Left kidney (tissue), 2 donors: ENCODE results near the gene GDAP2. TPM values are rescaled to one million over a fixed set of nuclear protein-coding genes. Genes with fewer than 3 reads are reported as not detected.
A peak's percentile ranks its signal among the peaks of the same experiment; 100 is the strongest.
"Not testable (repeated sequence)": the region's sequence is repeated elsewhere in the genome, so short reads cannot be mapped to it uniquely, and the experiment has no call there.

Source experiments
- DNase-seq: peaks from one replicate; pipeline ENCODE4 v3.0.0-alpha.2; 2013
- polyA plus RNA-seq: library from polyadenylated mRNA; unstranded; fragments of 120-200 nt; gene quantifications from one replicate; pipeline ENCODE4 v1.2.1, GENCODE V29; 2013; ENCODE audit not compliant: insufficient read length

The GDAP2 gene
- polyA plus RNA-seq, 1 donor = 19.6 TPM

DNA sequence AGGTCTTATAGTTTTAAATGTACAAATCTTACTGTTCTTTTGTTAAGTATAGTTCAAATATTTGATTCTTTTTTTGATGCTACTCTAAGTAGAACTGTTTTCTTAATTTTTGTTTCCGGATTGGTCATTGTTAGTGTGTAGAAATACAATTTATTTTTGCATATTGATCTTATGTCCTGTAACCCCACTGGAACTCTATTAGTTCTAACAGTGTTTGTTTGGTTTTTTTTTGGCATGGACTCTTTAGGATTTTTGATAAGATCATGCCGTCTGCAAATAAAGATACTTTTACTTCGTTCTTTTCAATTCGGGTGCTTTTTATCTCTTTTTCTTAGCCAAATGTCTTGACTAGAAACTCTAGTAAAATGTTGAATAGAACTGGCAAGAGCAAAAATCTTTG, 26.5 kb downstream of the GDAP2 start:
- DNase-seq = no peak

DNA sequence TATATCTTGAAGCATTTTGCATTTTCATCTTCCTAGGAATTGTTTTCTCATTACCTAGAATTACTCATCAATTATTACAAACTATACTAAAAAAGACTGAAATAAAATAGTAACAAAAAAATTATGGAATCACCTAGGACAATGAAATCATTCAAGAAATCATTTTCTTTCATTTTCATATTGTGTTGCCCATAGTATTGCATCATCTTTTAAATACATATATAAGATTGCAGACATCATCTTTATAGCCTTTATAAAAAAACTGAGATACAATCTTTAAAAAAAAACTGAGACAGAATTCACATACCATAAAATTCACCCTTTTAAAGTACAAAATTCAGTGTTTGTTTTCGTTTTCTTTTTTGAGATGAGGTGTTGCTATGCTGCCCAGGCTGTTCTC, 29.6 kb downstream of the GDAP2 start:
- DNase-seq = no peak

DNA sequence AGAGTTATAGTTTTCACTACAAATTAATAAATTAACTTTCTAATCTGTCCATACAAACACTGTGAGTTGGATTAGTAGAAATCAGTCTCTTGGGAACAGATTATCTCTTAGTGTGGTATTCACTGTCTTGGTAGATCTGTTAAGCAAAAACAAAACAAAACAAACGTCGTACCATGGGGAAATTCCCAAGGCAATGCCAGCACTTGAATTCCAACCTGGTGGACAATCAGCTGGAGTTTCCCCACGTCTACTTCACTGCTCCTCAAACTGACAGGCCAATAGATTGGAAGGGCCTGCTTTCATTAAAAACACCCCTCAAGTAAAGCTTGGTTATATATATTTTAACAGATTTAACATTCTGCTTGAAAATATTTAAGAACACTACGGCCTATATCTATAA, 31.9 kb downstream of the GDAP2 start:
- no peak for DNase-seq

DNA sequence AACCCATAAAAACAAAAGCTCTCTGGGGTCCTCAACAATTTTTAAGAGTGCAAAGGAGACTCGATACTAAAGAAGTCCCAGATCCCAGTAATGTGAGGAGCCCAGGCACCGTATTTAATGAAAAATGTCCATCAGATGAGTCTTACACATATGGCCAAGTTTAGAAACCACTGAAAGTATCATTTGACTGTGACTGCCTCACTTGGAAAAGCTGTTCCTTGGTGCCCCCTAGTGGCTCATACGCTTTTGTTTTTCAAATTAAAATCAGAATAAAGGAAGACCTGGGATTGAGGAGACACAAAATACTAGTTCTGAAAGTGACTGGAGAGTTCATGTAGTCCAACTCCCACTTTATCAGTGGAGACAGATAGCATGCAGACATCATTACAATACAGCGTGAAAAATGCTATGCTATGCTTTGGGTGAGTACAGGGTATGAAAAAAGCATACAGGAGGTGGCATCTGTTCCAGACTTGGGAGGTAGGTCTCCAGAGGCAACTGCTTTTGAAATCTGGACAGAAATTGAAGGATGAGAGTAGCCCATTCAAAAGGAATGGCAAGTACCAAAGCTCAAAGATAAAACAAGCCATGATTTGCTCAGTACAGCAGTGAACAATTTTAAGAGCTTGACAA, 33.8 kb downstream of the GDAP2 start:
- peak; percentile 70 for DNase-seq

DNA sequence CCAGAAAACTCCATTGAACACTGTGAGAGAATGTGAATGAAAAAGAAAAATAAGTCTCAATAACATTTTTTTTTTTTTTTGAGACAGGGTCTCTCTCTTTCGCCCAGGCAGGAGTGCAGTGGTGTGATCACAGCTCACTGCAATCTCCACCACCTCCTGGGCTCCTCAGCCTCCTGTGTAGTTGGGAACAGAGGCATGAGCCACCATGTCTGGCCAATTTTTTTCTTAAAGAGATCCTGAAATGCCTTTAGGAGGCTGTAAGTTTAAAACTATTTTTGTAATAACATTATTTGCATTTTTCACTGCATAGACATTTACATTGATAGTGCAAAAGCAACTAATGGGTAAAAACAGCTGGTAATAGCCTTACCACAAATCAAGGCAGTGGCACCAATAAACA, 35.3 kb downstream of the GDAP2 start:
- no peak for DNase-seq

DNA sequence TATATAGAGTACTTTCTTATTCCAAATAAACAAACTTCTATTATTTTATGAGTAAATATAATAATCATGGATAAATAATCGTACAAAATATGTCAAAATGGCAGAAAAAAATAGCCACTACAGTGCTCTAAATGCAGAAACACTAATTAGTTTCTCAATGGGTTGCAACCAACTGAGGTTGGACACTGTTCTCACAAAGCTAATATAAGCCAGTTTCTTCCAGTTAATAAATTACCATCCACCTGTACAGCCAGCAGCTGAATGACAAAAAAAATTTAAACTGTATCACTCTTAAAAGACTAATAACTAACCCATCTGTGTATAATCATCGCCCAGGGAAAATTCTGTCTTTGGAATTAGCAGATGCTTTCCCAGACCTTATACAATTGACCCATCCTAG, 36.9 kb downstream of the GDAP2 start:
- no peak for DNase-seq

DNA sequence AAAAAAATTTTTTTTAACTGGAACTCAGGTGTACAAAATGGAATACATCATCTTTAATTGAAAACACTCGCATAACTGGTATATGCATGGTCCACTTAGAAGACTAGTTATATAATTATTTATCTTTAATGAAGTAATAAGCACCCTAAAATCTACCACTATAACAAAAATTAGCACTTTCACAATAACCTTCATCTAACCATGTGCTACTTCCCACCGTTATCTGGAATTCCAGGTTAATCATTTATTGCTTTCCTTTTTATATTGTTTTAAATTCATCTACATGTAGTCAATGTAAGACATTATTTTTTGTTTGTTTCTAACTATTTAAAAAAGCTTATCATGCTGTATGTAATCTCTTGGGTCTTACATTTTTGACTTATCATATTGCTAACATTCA, 39.0 kb downstream of the GDAP2 start:
- no peak for DNase-seq

DNA sequence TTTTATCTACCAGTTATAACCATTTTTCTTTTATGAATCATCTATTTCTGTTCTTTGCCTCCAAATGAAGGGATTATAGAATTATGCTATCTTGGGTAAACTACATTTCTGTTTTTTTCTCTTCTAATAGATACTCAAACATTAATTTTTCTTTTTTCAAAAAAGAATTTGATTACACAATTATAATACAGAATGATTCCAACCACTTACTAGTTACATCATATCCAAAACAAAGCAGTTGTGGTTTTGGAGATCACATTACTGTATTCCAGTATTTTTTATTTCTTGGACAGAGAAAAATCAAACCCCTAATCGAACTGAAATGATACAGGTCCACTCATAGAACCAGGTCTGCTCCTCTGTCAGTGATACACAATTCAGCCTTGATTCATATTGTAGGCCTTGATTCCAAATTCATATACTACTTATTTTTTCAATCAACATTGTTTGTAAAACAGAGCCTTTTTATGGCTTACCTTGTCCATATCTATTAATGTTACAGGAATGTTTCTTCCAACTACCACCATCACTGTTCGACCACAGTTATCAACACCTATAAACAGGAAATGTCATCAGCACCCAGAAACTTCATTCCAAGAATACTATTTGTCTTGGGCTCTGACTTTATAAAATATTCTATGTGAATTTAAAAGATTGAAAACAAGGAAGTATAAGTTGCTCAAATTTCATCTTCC, 43.2 kb downstream of the GDAP2 start:
- DNase-seq = no peak

DNA sequence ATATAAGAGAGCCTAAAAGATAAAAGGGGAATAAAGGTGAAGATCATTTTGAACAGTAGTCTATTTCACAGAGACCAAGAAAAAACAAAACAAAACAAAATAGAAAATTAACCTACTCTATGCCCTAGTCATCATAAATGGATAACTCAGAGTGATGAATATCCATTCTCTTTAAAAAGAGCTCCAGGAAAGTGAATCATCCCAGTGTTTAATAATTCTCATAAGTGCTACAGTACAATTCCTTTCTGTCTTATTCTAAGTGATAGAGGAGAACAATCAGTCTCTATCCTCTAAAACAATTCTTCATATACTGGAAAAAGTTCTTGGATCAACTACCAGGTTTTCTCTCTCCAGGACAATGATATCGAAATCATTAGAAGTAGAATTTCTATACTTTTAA, 45.8 kb downstream of the GDAP2 start:
- no peak for DNase-seq

DNA sequence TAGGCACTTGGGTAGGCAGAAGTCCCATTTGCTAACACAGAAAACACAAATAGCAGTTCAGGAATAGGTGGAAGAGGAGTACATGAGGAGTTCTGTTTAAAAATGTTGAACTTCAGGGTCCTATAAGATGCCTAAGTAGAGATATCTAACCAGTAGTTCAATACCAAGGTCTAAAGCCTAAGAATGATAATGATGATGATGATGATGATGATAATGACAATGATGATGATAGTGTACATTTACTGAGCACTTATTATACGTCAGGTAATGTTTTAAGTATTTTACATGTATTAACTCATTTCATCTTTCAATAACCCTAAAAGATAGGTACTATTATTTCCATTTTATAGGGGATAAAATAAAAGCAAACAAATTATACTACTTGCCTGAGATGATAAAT, 50.1 kb downstream of the GDAP2 start:
- DNase-seq = no peak

DNA sequence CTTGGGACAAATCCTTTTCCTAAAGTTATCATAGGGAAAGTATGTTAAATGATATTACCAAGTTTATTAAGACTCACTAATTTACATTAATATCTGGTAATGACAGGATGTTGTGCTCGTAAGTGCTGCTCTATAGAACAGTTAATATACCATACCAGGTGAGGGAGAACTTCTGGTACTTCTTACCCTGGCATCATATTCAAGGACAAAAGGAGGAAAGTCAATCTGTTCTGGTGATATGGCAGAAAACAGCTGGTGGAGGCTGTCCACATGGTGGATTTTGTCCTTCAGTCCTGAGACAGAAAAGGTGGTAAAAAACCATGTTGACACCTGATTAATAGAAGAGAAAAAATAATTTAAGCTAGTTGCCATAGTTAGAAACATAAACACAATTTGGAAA, 51.6 kb downstream of the GDAP2 start:
- no peak for DNase-seq

DNA sequence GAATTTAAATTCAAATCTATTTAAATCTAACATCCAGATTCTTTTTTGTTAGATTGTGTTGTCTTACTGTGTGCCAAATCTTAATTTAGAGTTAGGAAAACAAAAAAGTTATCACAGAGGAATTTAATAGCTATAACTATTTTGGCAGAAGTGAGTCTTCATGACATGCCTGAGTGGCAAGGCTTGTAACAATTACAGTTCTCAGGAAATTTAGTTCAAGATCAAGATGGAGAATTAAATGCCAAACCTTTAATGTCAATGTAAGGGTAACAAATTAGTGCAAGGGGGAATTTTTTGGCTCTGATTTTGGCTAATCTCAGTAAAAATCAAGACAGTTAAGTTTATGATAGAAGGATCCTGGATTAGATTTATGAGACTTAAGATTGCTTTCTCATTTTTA, 58.4 kb downstream of the GDAP2 start:
- no peak for DNase-seq

DNA sequence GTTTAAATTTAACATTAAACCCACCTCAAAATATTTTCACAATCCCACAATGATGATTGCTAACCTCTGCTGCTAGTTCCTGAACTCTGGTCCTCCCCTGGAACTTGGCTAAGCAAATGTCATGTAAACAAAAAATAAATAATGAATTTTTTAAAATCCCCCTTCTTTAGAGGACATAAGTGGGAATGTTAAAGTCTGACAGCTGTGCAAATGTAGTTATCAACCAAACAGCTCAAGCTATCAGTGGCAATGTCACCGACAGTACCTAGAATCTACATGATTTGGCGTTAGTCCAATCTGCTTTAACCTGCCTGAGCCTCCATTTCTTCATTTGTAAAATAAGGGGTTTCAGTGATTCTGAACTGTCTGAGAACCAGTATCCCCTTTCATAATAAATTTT, 67.7 kb downstream of the GDAP2 start:
- no peak for DNase-seq

DNA sequence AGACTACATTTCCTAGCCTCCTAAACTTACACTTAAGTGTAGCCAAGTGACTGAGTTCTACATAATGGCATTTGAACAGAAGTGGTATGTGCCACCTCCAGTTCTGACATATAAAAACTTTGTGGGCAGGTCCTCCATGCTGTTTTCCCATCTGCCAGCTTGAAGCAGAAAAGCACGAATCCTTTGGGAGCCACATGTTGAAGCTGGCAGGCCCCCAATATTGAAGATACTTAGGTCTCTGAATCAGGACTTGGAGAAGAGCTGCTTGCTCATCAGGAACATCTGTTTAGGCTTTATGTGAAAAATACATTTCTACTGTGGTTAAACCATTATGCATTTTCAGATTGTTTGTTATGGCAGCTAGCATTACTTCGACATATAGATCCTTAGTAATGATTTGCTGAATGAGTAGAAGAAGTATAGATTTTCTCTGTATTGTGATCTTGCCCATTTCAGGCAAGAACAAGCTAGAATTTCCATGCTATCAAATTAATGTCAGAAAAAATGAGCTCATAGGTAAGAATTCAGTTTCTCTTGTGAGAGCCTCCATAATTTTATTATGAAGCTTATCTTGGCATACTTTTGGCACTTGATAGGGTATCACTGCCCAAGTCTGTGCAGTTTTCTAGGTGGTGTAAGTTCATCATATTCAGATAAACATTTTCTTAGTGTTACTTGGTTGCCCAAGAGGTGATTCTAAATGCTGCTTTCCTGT, 68.4 kb downstream of the GDAP2 start:
- DNase-seq = no peak

DNA sequence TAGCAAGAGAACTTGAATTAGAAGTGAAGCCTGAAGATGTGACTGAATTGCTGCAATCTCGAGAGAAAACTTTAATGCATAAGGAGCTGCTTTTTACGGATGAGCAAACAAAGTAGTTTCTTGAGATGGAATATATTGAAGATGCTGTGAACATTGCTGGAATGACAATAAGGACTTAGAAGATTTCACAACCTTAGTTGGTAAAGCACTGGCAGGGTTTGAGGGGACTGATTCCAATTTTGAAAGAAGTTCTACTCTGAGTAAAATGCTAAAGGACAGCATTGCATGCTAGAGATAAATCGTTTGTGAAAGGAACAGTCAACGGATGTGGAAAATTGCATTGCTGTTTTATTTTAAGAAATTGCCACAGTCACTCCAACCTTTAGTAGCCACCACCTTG, 69.5 kb downstream of the GDAP2 start:
- no peak for DNase-seq

DNA sequence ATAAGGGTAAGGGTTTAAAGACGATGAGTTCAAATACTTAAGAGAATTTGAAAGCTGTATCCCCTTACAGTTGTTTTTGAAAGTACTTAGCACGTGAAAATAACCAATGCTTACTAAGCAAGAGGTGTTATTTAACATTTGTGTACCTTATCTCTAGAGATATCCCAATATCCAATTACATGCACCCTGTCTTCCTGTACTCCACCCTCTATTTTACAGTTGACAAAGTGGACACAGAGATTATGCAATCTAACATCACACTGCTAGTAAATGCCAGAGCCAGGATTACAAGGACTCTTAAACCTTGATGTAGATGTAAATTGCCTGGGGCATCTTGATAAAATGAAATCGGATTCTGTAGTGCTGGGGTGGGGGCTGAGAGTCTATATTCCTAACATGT, 72.0 kb downstream of the GDAP2 start:
- no peak for DNase-seq

DNA sequence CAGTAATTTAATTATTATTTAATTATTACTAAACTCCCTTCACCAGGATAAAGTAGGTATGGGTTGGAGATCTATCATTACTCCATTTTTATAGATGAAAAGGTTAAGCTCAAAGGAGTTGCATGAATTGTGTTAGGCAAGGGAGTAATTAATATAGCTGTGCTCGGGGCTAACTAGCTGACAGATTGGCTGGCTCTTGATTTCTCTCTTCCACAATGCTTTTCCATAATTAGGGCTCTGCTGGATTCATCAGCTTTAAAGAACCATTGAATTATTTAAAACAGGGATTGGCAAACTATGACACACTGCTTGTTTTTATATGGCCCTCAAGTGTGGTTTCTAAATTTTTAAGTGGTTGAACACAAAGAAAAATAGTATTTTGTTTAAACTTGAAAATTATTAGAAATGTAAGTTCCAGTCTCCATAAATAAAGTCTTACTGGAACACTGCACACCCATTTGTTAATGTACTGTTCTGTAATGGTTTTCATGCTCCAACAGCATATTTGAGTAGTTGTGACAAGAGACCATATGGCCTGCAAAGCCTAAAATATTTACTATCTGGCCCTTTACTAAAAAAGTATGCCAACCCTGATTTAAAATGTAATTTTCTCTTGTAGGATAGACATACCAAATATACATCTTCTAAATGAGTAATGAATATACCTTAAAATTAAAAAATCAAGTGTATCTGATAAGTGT, 76.4 kb downstream of the GDAP2 start:
- DNase-seq = no peak

DNA sequence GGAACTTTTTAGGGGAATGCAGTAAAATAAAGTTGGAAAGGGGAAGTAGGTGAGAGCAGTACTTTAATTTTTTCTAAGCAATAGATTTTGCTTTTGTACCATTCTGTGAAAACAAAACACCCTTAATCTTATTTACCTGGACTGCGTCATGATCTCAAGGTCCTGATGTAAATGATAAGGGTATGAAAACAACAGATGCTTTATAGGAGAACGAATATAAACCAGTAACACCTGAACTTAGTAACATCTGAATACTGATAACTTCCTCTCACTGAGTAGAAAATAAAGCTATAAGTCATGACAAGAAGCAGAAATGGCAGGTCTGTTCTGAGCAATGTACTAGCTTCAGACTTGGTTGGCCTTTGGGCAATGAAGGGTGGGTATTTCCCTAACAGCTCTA, 77.7 kb downstream of the GDAP2 start:
- no peak for DNase-seq

DNA sequence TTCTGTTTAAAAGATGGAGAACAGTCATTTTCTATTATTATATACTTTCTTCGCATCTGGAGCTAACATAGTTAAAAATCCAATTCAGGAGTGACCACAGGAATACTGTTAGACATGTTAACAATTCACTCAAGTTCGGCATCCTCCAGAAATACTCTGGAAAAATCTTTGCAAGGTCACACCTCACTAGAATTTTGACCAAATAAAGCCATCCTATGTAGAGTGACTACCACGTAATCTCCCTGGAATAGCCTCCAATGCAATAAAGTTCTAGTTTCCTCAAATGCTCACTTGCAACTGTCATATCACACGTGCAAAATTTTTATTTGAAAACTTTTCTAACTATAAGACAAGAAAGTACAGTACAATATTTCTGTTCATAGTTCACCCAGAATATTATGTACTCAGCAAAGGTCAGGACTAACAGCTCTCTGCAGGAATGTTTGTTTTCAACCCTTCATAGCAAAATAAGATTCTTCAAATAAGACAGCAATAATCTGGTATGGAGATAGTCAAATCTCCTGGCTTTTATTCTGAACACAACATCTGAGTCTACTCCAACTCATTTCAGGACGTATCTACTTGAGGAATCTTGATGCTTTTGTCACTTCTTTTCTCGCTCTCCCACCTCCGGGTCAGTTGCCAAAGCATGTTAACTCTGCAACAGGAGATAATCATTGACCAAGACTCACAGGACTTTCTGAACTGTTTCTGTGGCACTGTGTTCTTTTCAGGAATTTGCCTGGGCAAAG, 82.6 kb downstream of the GDAP2 start:
- no peak for DNase-seq

DNA sequence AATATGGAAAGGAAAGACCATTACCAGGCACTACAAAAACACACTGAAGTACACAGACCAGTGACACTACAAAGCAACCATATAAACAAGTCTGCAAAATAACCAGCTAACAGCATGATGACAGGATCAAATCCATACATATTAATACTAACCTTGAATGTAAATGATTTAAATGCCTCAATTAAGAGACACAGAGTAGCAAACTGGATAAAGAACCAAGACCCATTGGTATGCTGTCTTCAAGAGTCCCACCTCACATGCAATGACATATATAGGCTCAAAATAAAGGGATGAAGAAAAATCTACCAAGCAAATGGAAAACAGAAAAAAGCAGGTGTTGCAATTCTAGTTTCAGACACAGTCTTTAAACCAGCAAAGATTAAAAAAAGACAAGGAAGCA, 84.9 kb downstream of the GDAP2 start:
- DNase-seq = not testable (repeated sequence)

DNA sequence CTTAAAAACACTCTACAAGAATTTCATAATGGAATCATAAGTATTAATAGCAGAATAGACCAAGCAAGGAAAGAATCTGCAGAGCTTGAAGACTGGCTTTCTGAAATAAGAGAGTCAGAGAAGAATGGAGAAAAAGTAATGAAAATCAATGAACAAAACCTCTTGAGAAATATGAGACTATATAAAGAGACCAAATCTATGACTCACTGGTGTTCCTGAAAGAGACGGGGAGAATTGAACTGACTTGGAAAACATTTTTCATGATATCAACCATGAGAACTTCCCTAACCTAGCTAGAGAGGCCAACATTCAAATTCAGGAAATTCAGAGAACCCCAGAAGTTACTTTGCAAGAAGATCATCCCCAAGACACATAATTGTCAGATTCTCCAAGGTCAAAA, 85.6 kb downstream of the GDAP2 start:
- DNase-seq = no peak
